ENCODE data around the gene PAM.
"Not testable (repeated sequence)": the region's sequence is repeated elsewhere in the genome, so short reads cannot be mapped to it uniquely, and the experiment has no call there.

Gene PAM

GRCh38 chr5:103041071-103041676, 286.1 kb downstream of the PAM start:
- Mint-ChIP-seq H3K27me3 (peaks cover 7% of the 10 kb centered on the region), H3K4me1 (no peaks in the 10 kb centered on the region), H3K27ac (no peak overlapping the region), H3K9me3 (no peaks in the 10 kb centered on the region), H3K36me3 (no peaks in the 10 kb centered on the region), H3K4me3 (no peak overlapping the region)

DNA sequence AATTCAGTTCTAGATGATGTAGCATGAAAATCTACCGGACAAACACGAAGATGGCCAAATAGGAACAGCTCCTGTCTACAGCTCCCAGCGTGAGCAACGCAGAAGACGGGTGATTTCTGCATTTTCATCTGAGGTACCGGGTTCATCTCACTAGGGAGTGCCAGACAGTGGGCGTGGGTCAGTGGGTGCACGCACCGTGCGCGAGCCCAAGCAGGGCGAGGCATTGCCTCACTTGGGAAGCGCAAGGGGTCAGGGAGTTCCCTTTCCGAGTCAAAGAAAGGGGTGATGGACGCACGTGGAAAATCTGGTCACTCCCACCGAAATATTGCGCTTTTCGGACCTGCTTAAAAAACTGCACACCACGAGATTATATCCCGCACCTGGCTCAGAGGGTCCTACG, 291.6 kb downstream of the PAM start:
- H3K4me3 Mint-ChIP-seq, H3K36me3 Mint-ChIP-seq, H3K9me3 Mint-ChIP-seq, H3K27me3 Mint-ChIP-seq, H3K4me1 Mint-ChIP-seq, H3K27ac Mint-ChIP-seq: not testable (repeated sequence)

DNA sequence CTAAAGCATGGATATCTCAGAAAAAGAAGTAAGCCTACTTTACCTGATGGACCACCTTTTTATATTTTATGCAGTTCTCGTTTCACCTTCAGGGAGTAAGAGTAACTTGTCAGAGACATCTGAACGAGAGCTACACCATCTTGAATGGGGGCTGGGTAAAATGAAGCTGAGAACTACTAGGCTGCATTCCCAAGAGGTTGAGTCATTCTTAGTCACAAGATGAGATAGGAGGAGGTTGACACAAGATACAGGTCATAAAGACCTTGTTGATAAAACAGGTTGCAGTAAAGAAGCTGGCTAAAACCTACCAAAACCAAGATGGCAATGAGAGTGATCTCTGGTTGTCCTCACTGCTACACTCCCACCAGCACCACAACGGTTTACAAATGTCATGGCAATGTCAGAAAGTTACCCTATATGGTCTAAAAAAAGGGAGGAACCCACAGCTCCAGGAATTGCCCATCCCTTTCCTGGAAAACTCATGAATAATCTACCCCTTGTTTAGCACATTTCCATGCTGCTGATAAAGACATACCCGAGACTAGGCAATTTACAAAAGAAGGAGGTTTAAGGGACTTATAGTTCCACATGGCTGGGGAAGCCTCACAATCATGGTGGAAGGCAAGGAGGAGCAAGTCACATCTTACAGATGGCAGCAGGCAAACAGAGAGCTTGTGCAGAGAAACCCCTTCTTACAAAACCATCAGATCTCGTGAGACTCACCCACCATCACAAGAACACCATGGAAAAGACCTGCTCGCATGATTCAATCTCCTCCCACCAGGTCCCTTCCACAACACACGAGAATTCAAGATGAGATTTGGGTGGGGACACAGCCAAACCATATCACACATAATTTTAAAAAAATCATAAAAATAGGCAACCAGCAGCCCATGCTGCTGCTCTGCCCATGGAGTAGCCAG, 302.4 kb downstream of the PAM start:
- H3K4me3 Mint-ChIP-seq: no peak overlapping the region
- H3K36me3 Mint-ChIP-seq: no peaks in the 10 kb centered on the region
- peaks cover 1% of the 10 kb centered on the region for H3K27me3 Mint-ChIP-seq
- no peaks in the 10 kb centered on the region for H3K9me3 Mint-ChIP-seq
- no peaks in the 10 kb centered on the region for H3K4me1 Mint-ChIP-seq
- no peak overlapping the region for H3K27ac Mint-ChIP-seq

DNA sequence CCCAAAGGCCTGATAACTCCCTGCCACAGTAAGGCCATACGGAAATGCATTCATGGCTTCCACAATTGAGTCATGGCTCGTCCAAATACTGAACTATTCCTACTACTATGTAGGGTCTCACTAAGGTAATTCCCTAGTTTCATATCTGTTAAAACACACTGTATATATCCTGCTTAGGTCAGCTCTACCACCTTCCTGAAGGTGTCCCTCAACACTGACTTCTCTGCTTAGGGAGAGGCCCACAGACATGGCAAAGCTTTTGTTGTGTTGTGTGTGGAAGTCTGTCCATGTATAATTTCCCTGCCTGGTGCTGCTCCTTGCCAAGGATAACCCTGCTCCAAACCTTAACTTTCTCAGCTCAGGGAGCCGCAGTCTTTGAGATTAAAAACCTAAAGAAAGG, 304.4 kb downstream of the PAM start:
- Mint-ChIP-seq H3K4me1 (no peaks in the 10 kb centered on the region), H3K36me3 (no peaks in the 10 kb centered on the region), H3K27me3 (peaks cover 1% of the 10 kb centered on the region), H3K9me3 (no peaks in the 10 kb centered on the region), H3K4me3 (no peak overlapping the region), H3K27ac (no peak overlapping the region)

GRCh38 chr5:103060424-103060954, 305.4 kb downstream of the PAM start:
- no peaks in the 10 kb centered on the region for H3K9me3 Mint-ChIP-seq
- no peak overlapping the region for H3K27ac Mint-ChIP-seq
- no peak overlapping the region for H3K4me3 Mint-ChIP-seq
- H3K36me3 Mint-ChIP-seq: no peaks in the 10 kb centered on the region
- H3K4me1 Mint-ChIP-seq: no peaks in the 10 kb centered on the region
- H3K27me3 Mint-ChIP-seq: peaks cover 1% of the 10 kb centered on the region

GRCh38 chr5:103066326-103066725, 311.2 kb downstream of the PAM start:
- no peak overlapping the region for H3K4me3 Mint-ChIP-seq
- H3K36me3 Mint-ChIP-seq: no peaks in the 10 kb centered on the region
- H3K4me1 Mint-ChIP-seq: no peaks in the 10 kb centered on the region
- no peaks in the 10 kb centered on the region for H3K27me3 Mint-ChIP-seq
- H3K9me3 Mint-ChIP-seq: no peaks in the 10 kb centered on the region
- no peak overlapping the region for H3K27ac Mint-ChIP-seq

DNA sequence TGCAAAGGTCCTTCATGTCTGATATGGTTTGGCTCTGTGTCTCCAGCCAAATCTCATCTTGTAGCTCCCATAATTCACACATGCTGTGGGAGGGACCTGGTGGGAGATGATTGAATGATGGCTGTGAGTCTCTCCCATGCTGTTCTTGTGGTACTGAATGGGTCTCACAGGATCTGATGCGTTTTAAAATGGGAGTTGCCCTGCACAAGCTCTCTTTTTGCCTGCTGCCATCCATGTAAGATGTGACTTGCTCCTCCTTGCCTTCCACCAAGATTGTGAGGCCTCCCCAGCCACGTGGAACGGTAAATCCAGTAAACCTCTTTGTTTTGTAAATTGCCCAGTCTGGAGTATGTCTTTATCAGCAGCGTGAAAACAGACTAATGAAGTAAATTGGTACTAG, 318.4 kb downstream of the PAM start:
- not testable (repeated sequence) for H3K27me3 Mint-ChIP-seq, H3K36me3 Mint-ChIP-seq, H3K4me1 Mint-ChIP-seq, H3K27ac Mint-ChIP-seq, H3K9me3 Mint-ChIP-seq, H3K4me3 Mint-ChIP-seq

DNA sequence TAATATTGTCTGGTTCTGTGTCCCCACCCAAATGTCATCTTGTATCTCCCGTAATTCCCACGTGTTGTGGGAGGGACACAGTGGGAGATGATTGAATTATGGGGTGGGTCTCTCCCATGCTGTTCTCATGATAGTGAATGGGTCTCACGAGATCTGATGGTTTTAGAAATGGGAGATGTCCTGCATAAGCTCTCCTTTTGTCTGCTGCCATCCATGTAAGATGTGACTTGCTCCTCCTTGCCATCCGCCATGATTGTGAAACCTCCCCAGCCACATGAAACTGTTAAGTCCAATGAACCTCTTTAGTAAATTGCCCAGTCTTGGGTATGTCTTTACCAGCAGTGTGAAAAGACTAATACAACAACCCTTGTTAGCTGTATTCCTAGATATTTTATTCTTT, 320.3 kb downstream of the PAM start:
- H3K4me3 Mint-ChIP-seq: no peak overlapping the region
- H3K9me3 Mint-ChIP-seq: peaks cover 5% of the 10 kb centered on the region
- no peaks in the 10 kb centered on the region for H3K27me3 Mint-ChIP-seq
- H3K4me1 Mint-ChIP-seq: no peaks in the 10 kb centered on the region
- H3K36me3 Mint-ChIP-seq: peaks cover 1% of the 10 kb centered on the region
- H3K27ac Mint-ChIP-seq: no peak overlapping the region
